Activated CD4-positive, CD25-positive, alpha-beta regulatory T cell treated with anti-CD3 and anti-CD28 coated beads, Interleukin-2, amount 50 U/mL, for 72 hours (primary cell): ENCODE results near the gene STAU1.
"Not testable (repeated sequence)": the region's sequence is repeated elsewhere in the genome, so short reads cannot be mapped to it uniquely, and the experiment has no call there.

ENCODE experiments used
- DNase-seq: peaks from one replicate; pipeline ENCODE4 v3.0.0; 2021

STAU1 gene

GRCh38 chr20:49163696-49164095, 24.4 kb downstream of the STAU1 start:
- no peak for DNase-seq

GRCh38 chr20:49161428-49162152, 26.5 kb downstream of the STAU1 start:
- DNase-seq, result no peak

- no peak for DNase-seq
These were observed 27.8 kb downstream of the STAU1 start for GRCh38 chr20:49160057-49160929.

DNA sequence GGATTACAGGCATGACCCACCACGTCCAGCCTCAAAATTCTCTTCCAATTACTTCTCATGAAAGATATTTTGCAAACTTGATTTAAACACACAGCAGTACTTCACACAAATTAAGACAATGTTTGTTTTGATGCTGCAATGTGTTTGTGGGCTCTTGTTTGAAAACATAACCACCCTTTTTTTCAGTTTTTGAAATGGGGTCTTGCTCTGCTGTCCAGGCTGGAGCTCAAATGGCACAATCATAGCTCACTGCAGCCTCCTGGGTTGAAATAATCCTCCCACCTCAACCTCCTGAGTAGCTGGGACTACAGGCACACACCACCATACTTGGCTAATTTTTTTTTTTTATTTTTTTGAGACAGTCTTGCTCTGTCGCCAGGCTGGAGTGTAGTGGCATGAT, 31.0 kb downstream of the STAU1 start:
- DNase-seq, result no peak

- DNase-seq, result no peak
These were observed 31.7 kb downstream of the STAU1 start for GRCh38 chr20:49156481-49156880.

GRCh38 chr20:49151436-49151835, 36.7 kb downstream of the STAU1 start:
- no peak for DNase-seq

GRCh38 chr20:49149281-49150045, 38.7 kb downstream of the STAU1 start:
- no peak for DNase-seq

DNA sequence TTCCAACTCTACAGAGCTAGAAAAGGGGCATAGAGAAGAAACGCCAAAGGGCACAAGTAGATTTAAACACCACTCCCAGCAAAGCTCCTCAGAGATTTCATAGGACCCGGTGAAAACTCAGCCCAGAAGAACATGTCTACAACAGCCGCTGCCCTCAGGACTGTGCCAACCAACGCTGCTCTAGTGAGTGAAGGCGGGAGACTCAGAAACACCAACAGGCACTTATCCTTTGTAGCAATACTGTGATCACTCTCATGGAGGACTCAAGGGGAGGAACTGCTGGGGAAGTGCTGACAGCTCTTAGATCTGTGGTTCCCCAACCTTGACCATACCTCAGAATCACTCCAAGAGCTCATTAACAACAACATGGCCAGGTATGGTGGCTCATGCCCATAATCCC, 39.5 kb downstream of the STAU1 start:
- no peak for DNase-seq

DNA sequence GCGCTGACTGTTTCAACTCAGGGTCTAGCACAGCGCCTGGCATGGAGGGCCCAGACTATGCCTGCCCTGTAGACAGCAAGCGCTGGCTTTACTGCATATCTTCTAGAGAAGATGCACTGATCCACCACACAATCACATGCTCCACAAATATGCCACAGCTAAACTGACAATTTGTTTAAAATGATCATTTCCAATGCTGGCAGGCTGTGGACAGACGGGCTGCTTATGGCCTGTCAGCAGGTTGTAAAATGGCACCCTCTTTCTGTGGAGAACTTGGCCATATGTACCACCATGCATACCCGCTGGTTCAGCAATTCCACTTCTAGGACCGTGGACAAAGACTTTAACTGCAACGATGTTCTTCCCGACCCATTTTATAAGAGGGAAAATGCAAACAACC, 40.8 kb downstream of the STAU1 start:
- no peak for DNase-seq

GRCh38 chr20:49146442-49147225, 41.5 kb downstream of the STAU1 start:
- DNase-seq, result no peak

DNA sequence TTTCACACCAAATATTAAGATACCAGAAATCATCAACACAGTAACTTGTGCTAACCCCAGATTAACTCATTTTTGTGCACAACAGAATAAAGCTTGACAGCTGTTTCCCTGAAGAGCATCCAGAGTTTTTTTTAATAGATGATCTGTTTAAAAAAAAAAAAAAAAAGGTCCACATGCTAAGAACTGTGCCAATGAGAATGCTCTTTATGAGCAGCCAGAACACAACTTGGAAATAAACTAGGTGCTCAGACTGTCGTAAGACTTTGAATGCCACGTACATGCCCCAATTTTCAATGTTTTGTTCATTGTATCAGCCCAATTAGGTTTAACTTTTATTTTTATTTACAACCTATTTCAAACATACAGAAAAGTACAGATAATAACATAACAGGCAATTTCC, 47.3 kb downstream of the STAU1 start:
- no peak for DNase-seq

DNA sequence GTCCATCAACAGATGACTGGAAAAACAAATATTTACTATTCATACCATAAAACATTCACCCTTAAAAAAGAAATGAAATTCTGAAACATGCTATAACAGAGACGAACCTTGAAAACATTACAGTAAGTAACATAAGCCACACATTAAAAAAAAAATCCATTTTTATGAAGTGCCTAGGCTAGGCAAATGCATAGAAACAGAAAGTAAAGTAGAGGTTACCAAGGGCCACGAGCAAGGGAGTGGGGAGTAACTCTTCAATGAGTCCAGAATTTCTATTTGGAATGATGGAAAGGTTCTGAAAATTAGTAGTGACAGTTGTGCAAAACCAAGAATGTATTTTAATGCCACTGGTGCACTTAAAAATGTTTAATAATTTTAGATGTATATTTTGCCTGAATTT, 47.7 kb downstream of the STAU1 start:
- DNase-seq, result no peak

- no peak for DNase-seq
These were observed 49.7 kb downstream of the STAU1 start for GRCh38 chr20:49138431-49138830.

DNA sequence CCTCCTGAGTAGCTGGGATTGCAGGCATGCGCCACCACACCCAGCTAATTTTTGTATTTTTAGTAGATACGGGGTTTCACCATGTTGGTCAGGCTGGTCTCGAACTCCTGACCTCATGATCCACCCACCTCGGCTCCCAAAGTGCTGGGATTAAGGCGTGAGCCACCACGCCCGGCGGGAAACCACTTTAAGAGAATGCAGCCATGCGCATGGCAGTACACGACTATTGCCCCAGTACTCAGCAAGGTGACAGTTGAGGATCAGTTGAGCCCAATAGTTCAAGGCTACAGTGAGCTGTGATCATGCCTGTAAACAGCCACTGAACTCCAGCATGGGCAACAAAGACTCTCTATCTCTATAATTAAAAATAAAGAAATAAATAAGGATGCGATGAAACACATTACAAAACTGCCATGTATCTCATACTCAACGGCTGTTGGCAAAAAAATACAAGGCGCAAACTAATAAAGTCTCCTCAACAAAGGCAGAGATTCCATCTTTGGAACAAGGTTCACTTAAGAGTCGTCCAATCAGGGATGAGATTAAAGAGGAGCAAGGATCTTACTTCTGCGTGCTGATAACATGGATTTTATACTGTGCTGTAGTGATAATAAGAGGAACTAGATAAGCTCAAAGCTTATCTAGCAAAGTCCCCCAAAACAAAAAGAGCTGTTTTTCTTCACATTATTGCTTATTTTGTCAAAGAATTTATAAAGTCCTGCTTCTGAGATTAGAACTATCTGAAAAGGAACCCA, 51.1 kb downstream of the STAU1 start:
- no peak for DNase-seq

GRCh38 chr20:49134797-49135196, 53.3 kb downstream of the STAU1 start:
- not testable (repeated sequence) for DNase-seq

- no peak for DNase-seq
These were observed 54.6 kb downstream of the STAU1 start for GRCh38 chr20:49133571-49133970.

DNA sequence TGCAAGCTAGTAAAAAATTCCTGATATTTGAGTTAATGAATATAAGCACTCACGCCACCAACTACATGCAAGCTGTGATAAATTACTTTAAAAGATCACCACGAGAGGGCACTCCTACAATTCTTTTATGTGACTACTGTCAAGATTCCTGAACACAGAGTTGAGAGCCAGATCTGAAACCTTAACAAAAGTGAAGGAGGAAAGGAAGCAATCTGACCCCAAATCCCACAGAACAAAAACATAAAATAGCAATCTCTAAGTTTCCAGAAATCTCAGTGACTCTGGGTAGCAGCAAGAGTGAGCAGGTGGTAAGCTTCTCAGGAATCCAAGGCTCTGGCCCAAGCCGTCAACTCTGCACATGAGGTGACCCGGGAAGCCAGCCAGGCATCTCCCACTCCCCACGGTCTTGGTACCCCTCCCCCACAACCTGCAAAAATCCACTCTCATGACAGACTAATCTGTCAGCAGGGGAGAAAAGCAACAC, 55.1 kb downstream of the STAU1 start:
- no peak for DNase-seq

DNA sequence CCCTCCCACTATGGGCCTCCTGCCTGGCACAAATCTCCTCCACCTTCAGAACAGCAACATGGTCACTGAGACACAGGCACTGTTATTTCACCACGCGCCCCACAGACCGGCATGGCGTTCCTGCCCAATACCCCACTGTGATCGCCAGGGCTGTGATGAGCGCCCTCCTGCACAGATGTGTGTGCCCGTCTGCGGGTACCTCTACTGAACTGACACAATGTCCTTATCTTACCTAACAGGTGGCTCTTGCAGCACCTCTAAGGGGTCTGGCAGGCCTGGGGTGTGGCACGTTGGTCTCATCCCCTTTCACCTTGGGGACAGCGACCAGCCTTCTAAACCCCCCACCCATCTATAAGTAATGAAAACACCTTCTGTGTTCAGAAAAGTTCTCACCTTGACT, 64.2 kb downstream of the STAU1 start:
- DNase-seq, result no peak

- no peak for DNase-seq
These were observed 65.2 kb downstream of the STAU1 start for GRCh38 chr20:49122920-49123319.

GRCh38 chr20:49119988-49120387, 68.1 kb downstream of the STAU1 start:
- no peak for DNase-seq

- no peak for DNase-seq
These were observed 69.8 kb downstream of the STAU1 start for GRCh38 chr20:49118307-49118706.

- no peak for DNase-seq
These were observed 72.6 kb downstream of the STAU1 start for GRCh38 chr20:49115564-49115963.
